Measurements from ENCODE around the gene ZBTB43. TPM values are rescaled to one million over a fixed set of nuclear protein-coding genes. Genes with fewer than 3 reads are reported as not detected.
"Not testable (repeated sequence)": the region's sequence is repeated elsewhere in the genome, so short reads cannot be mapped to it uniquely, and the experiment has no call there.

ZBTB43 gene
- total RNA-seq, 1 donor = 18.1 TPM

GRCh38 chr9:126781186-126782052 is 23.4 kb upstream of the ZBTB43 start:
- Histone ChIP-seq H3K9me3 (ENCODE audit: low read depth, low read length) (no peaks in the 10 kb centered on the region), H4K20me1 (ENCODE audit: insufficient read depth, low read length) (no peaks in the 10 kb centered on the region), H3K79me2 (ENCODE audit: insufficient read depth, low read length) (no peaks in the 10 kb centered on the region), H3K36me3 (ENCODE audit: insufficient read depth, low read length) (no peaks in the 10 kb centered on the region), H3K4me1 (ENCODE audit: insufficient read depth, low read length) (peaks cover 3% of the 10 kb centered on the region), H2AFZ (ENCODE audit: low read length) (peak overlapping the region; percentile 59), H3K27ac (ENCODE audit: low read depth, low read length) (no peak overlapping the region), H3K4me3 (ENCODE audit: insufficient read depth, low read length) (peak overlapping the region; percentile 15), H3K27me3 (ENCODE audit: insufficient read depth, low read length) (peaks cover 16% of the 10 kb centered on the region), H3K4me2 (ENCODE audit: insufficient read depth, low read length) (no peak overlapping the region)
- DNase-seq (ENCODE audit: insufficient read length, low spot score, missing footprints) = peak; percentile 94
- TF ChIP-seq CTCF (IDR thresholded peaks at IDR 0.05; ENCODE audit: extremely low read depth, low read depth, low read length) = peak; percentile 85

GRCh38 chr9:126782053-126782388 is 22.8 kb upstream of the ZBTB43 start:
- no peaks in the 10 kb centered on the region for H3K9me3 ChIP-seq (ENCODE audit: low read depth, low read length)
- H3K4me3 ChIP-seq (ENCODE audit: insufficient read depth, low read length) = no peak overlapping the region
- H2AFZ ChIP-seq (ENCODE audit: low read length) = no peak overlapping the region
- no peak overlapping the region for H3K27ac ChIP-seq (ENCODE audit: low read depth, low read length)
- no peak overlapping the region for H3K4me2 ChIP-seq (ENCODE audit: insufficient read depth, low read length)
- no peaks in the 10 kb centered on the region for H4K20me1 ChIP-seq (ENCODE audit: insufficient read depth, low read length)
- no peak for DNase-seq (ENCODE audit: insufficient read length, low spot score, missing footprints)
- TF ChIP-seq CTCF (IDR thresholded peaks at IDR 0.05; ENCODE audit: extremely low read depth, low read depth, low read length) = no peak
- H3K27me3 ChIP-seq (ENCODE audit: insufficient read depth, low read length) = peaks cover 22% of the 10 kb centered on the region
- peaks cover 3% of the 10 kb centered on the region for H3K4me1 ChIP-seq (ENCODE audit: insufficient read depth, low read length)
- H3K79me2 ChIP-seq (ENCODE audit: insufficient read depth, low read length) = no peaks in the 10 kb centered on the region
- H3K36me3 ChIP-seq (ENCODE audit: insufficient read depth, low read length) = no peaks in the 10 kb centered on the region

GRCh38 chr9:126783949-126784348 is 20.9 kb upstream of the ZBTB43 start:
- peaks cover 14% of the 10 kb centered on the region for H3K27me3 ChIP-seq (ENCODE audit: insufficient read depth, low read length)
- TF ChIP-seq CTCF (IDR thresholded peaks at IDR 0.05; ENCODE audit: extremely low read depth, low read depth, low read length) = no peak
- no peak for DNase-seq (ENCODE audit: insufficient read length, low spot score, missing footprints)
- no peaks in the 10 kb centered on the region for H3K36me3 ChIP-seq (ENCODE audit: insufficient read depth, low read length)
- peaks cover 12% of the 10 kb centered on the region for H3K4me1 ChIP-seq (ENCODE audit: insufficient read depth, low read length)
- H3K4me2 ChIP-seq (ENCODE audit: insufficient read depth, low read length) = no peak overlapping the region
- H3K4me3 ChIP-seq (ENCODE audit: insufficient read depth, low read length) = no peak overlapping the region
- H2AFZ ChIP-seq (ENCODE audit: low read length) = no peak overlapping the region
- H3K27ac ChIP-seq (ENCODE audit: low read depth, low read length) = no peak overlapping the region
- H3K9me3 ChIP-seq (ENCODE audit: low read depth, low read length) = no peaks in the 10 kb centered on the region
- H4K20me1 ChIP-seq (ENCODE audit: insufficient read depth, low read length) = no peaks in the 10 kb centered on the region
- no peaks in the 10 kb centered on the region for H3K79me2 ChIP-seq (ENCODE audit: insufficient read depth, low read length)

GRCh38 chr9:126784401-126784800 is 20.4 kb upstream of the ZBTB43 start:
- no peaks in the 10 kb centered on the region for H3K36me3 ChIP-seq (ENCODE audit: insufficient read depth, low read length)
- no peak overlapping the region for H3K4me2 ChIP-seq (ENCODE audit: insufficient read depth, low read length)
- no peak for DNase-seq (ENCODE audit: insufficient read length, low spot score, missing footprints)
- H3K79me2 ChIP-seq (ENCODE audit: insufficient read depth, low read length) = no peaks in the 10 kb centered on the region
- no peak overlapping the region for H3K4me3 ChIP-seq (ENCODE audit: insufficient read depth, low read length)
- H3K9me3 ChIP-seq (ENCODE audit: low read depth, low read length) = no peaks in the 10 kb centered on the region
- peaks cover 13% of the 10 kb centered on the region for H3K4me1 ChIP-seq (ENCODE audit: insufficient read depth, low read length)
- H4K20me1 ChIP-seq (ENCODE audit: insufficient read depth, low read length) = no peaks in the 10 kb centered on the region
- H3K27me3 ChIP-seq (ENCODE audit: insufficient read depth, low read length) = peaks cover 14% of the 10 kb centered on the region
- H2AFZ ChIP-seq (ENCODE audit: low read length) = no peak overlapping the region
- H3K27ac ChIP-seq (ENCODE audit: low read depth, low read length) = no peak overlapping the region
- TF ChIP-seq CTCF (IDR thresholded peaks at IDR 0.05; ENCODE audit: extremely low read depth, low read depth, low read length) = no peak

GRCh38 chr9:126784841-126785240 is 20.0 kb upstream of the ZBTB43 start:
- Histone ChIP-seq H3K27me3 (ENCODE audit: insufficient read depth, low read length) (peaks cover 12% of the 10 kb centered on the region), H3K4me1 (ENCODE audit: insufficient read depth, low read length) (peaks cover 13% of the 10 kb centered on the region)
- not testable (repeated sequence) for H3K4me3 ChIP-seq (ENCODE audit: insufficient read depth, low read length); DNase-seq (ENCODE audit: insufficient read length, low spot score, missing footprints); H3K79me2 ChIP-seq (ENCODE audit: insufficient read depth, low read length); H3K9me3 ChIP-seq (ENCODE audit: low read depth, low read length); H3K27ac ChIP-seq (ENCODE audit: low read depth, low read length); H4K20me1 ChIP-seq (ENCODE audit: insufficient read depth, low read length); H2AFZ ChIP-seq (ENCODE audit: low read length); H3K4me2 ChIP-seq (ENCODE audit: insufficient read depth, low read length); H3K36me3 ChIP-seq (ENCODE audit: insufficient read depth, low read length)

All from osteoblast (primary cell).